GM12873 (cell line): ENCODE results near the gene POLR3B.

Source experiments
- CTCF ChIP-seq: IDR thresholded peaks from 2 replicates; pipeline ENCODE4 v1.5.1; 2012; ENCODE audit warnings: low read depth, mild to moderate bottlenecking, moderate library complexity, low read length, control low read depth; ENCODE audit not compliant: insufficient read depth; ENCODE audit errors: missing control alignments

Gene POLR3B

GRCh38 chr12:106392759-106393158 is 35.2 kb downstream of the POLR3B start:
- TF ChIP-seq CTCF: no peak

- no peak for TF ChIP-seq CTCF
Observed at GRCh38 chr12:106409878-106410277, 52.3 kb downstream of the POLR3B start.

- no peak for TF ChIP-seq CTCF
Observed at GRCh38 chr12:106412563-106412962, 55.0 kb downstream of the POLR3B start.

- TF ChIP-seq CTCF: no peak
Observed at GRCh38 chr12:106415134-106415533, 57.6 kb downstream of the POLR3B start.

GRCh38 chr12:106416273-106416672 is 58.7 kb downstream of the POLR3B start:
- no peak for TF ChIP-seq CTCF

GRCh38 chr12:106417926-106418910 is 60.7 kb downstream of the POLR3B start:
- TF ChIP-seq CTCF: no peak

- no peak for TF ChIP-seq CTCF
Observed at GRCh38 chr12:106418970-106419369, 61.4 kb downstream of the POLR3B start.
